ENCODE data around the gene CD27.

DNA sequence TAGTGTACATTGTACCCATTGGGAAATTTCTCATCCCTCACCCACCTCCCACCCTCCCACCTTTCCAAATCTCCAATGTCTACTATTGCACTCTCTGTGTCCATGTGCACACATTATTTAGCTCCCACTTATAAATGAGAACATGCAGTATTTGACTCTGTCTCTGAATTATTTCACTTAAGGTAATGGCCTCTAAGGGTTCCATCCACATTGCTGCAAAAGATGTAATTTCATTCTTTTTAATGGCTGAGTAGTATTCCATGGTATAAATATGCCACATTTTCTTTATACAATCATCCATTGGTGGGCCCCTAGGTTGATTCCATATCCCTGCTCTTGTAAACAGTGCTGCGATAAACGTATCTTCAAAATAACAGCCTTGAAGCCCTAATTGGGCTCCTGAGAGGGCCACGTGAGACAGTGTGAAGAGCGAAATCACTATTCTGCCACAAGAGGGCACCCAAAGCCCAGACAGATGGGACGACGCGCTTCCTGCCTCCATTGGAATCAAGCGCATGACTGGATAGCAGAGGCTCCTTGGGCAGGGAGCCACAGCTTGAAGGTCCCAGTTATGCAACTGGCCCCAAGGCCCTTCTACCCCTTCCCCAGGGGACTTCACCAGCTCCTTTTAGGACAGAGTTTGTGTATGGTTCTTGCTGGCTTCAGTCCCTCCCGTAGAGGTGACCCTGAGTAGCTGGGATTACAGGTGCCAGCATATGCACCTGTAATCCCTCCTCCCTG is 21.3 kb upstream of the CD27 start:
- TF ChIP-seq CTCF (IDR thresholded peaks at IDR 0.05), result peak; percentile 87
- no peak for TF ChIP-seq EZH2 (IDR thresholded peaks at IDR 0.05; ENCODE audit: borderline replicate concordance, insufficient read depth, low read depth, low read length, poor library complexity, severe bottlenecking)

All from B cell (primary cell).